K562 (cell line): Measurements from ENCODE around the gene MRPL27. TPM values are rescaled to one million over a fixed set of nuclear protein-coding genes. Genes with fewer than 3 reads are reported as not detected.

Experiments
- ATAC-seq: fragments of 200-7000 bp; cut with Tn5 transposase; 3 replicates; pipeline ENCODE4 v1.9.1; 2020; ENCODE audit warnings: moderate library complexity
- BruUV-seq: library from RNA; stranded (reverse); fragments of 400-500 nt; replicated peaks from 2 replicates; lab custom pipeline; 2021; lab: Mats Ljungman, UMichigan
- CTCF ChIA-PET: fragments of 300-600 bp; formaldehyde crosslinking; extraction: SDS; loops from one replicate; lab custom pipeline; 2021; ENCODE audit warnings: low intra/inter-chr PET ratio; lab: Yijun Ruan, JAX
- POLR2A ChIA-PET: fragments of 300-600, 350-650 bp; sonication (Branson Sonifier 250); formaldehyde crosslinking; extraction: SDS; loops from one replicate; lab custom pipeline; 2021; ENCODE audit warnings: antibody characterized with exemption, inconsistent platforms; lab: Yijun Ruan, JAX
- DNase-seq, 4 experiments: peaks; one replicate each; pipeline versions ENCODE4 v3.0.0 to v3.0.0-alpha.2; 2011 to 2018; ENCODE audit warnings: low spot score in 3 of 4, mixed read lengths in 3 of 4; ENCODE audit errors: extremely low read depth in 1 of 4
- FAIRE-seq: peaks from 2 replicates; lab custom pipeline; 2011; peaks lifted over from hg19 to GRCh38; lab: Jason Lieb, UNC
- H2AFZ ChIP-seq: 2 replicates; pipeline ENCODE4 v1.6.0; 2011; ENCODE audit warnings: low read depth, low read length, control low read depth, inconsistent platforms
- H3K27ac ChIP-seq: fragments of 200-600 bp; 3 replicates; pipeline ENCODE4 v1.8.0; 2011; ENCODE audit warnings: low read depth, mild to moderate bottlenecking, control low read depth, inconsistent platforms, low read length, moderate library complexity, mixed read lengths; ENCODE audit errors: extremely low read depth
- H3K27me3 ChIP-seq, 2 experiments: fragments of 300-600 bp in 1 of 2; 2 replicates in 1 of 2; 3 replicates in 1 of 2; pipeline versions ENCODE4 v1.6.0 to v1.8.0; 2011; ENCODE audit warnings: inconsistent platforms in 2 of 2, low read length in 2 of 2, mild to moderate bottlenecking in 1 of 2, mixed read lengths in 1 of 2, moderate library complexity in 1 of 2; ENCODE audit not compliant: control insufficient read depth in 2 of 2, insufficient read depth in 2 of 2
- H3K36me3 ChIP-seq: fragments of 300-600 bp; 3 replicates; pipeline ENCODE4 v1.8.0; 2011; ENCODE audit warnings: mild to moderate bottlenecking, low read length, inconsistent platforms; ENCODE audit not compliant: control insufficient read depth, insufficient read depth
- H3K4me1 ChIP-seq, 2 experiments: fragments of 200-600 bp in 1 of 2; replicated peaks in 1 of 2; 2 replicates in 1 of 2; 3 replicates in 1 of 2; pipeline versions ENCODE4 v1.5.1 to v1.8.0; 2011; ENCODE audit warnings: inconsistent platforms in 2 of 2, low read length in 2 of 2, mild to moderate bottlenecking in 1 of 2, mixed read lengths in 1 of 2, moderate library complexity in 1 of 2; ENCODE audit not compliant: control insufficient read depth in 2 of 2, insufficient read depth in 2 of 2
- H3K4me2 ChIP-seq: 2 replicates; pipeline ENCODE4 v1.6.1; 2011; ENCODE audit warnings: low read length, control low read depth, inconsistent platforms, mixed read lengths; ENCODE audit not compliant: insufficient read depth
- H3K4me3 ChIP-seq: fragments of 200-600 bp; sonication (generic), shearing (Covaris generic); 2 replicates; pipeline ENCODE4 v1.5.1; 2016; ENCODE audit warnings: control low read depth, inconsistent platforms
- H3K79me2 ChIP-seq: fragments of 200-600 bp; 3 replicates; pipeline ENCODE4 v1.8.0; 2011; ENCODE audit warnings: low read length, inconsistent platforms; ENCODE audit not compliant: control insufficient read depth, insufficient read depth
- H3K9ac ChIP-seq, 2 experiments: 2 replicates each; pipeline versions ENCODE4 v1.6.0 to v1.6.1; 2011; ENCODE audit warnings: low read depth in 2 of 2, low read length in 2 of 2, control low read depth in 1 of 2, inconsistent platforms in 1 of 2, mild to moderate bottlenecking in 1 of 2, mixed read lengths in 1 of 2; ENCODE audit not compliant: insufficient read depth in 1 of 2
- H3K9me1 ChIP-seq: one replicate; pipeline ENCODE4 v1.6.0; 2011; ENCODE audit warnings: inconsistent platforms, mild to moderate bottlenecking, low read length, moderate library complexity; ENCODE audit not compliant: control insufficient read depth, insufficient read depth
- H3K9me3 ChIP-seq: replicated peaks from 2 replicates; pipeline ENCODE4 v1.5.1; 2011; ENCODE audit warnings: low read depth, low read length, inconsistent platforms; ENCODE audit not compliant: control insufficient read depth, insufficient read depth
- H4K20me1 ChIP-seq: replicated peaks from 2 replicates; pipeline ENCODE4 v1.6.1; 2011; ENCODE audit warnings: low read length, inconsistent platforms, mixed read lengths; ENCODE audit not compliant: control insufficient read depth, insufficient read depth
- ESRRB ChIP-seq: fragments of 250-450 bp; sonication (Bioruptor Pico); IDR thresholded peaks from 2 replicates; pipeline ENCODE4 v1.5.0; 2020; ENCODE audit warnings: mild to moderate bottlenecking, moderate library complexity, borderline replicate concordance
- KDM2B ChIP-seq: fragments of 250-450 bp; sonication (Bioruptor Pico); IDR thresholded peaks from 2 replicates; pipeline ENCODE4 v1.8.0; 2021; ENCODE audit warnings: mild to moderate bottlenecking, moderate library complexity
- MEF2A ChIP-seq: IDR thresholded peaks from 2 replicates; pipeline ENCODE4 v1.6.1; 2011; ENCODE audit warnings: low read depth, mild to moderate bottlenecking, low read length, moderate library complexity; ENCODE audit not compliant: control insufficient read depth
- POLR2A ChIP-seq: fragments of 450-650 bp; conservative IDR thresholded peaks from 2 replicates; pipeline ENCODE4 v1.6.1; 2016
- POLR2G ChIP-seq: fragments of 200-400 bp; formaldehyde crosslinking; IDR thresholded peaks from 2 replicates; pipeline ENCODE4 v1.6.1; 2017; ENCODE audit warnings: low read depth, mild to moderate bottlenecking, antibody characterized with exemption, low read length, moderate library complexity
- TAF15 ChIP-seq: fragments of 200-400 bp; formaldehyde crosslinking; IDR thresholded peaks from 2 replicates; pipeline ENCODE4 v1.6.1; 2017; ENCODE audit warnings: mild to moderate bottlenecking, low read depth, low read length, moderate library complexity
- WGBS: fragments of 100-300 bp; shearing (Covaris generic); methylation state at CpG from one replicate; pipeline ENCODE4 v1.1.6; 2016; ENCODE audit warnings: low coverage, mixed read lengths; ENCODE audit not compliant: insufficient coverage; ENCODE audit errors: missing lambda C conversion rate; 5-methylcytosine and 5-hydroxymethylcytosine counted together
- in situ Hi-C: fragments of 300-500 bp; cut with MboI; formaldehyde crosslinking; loops from 4 replicates; pipeline ENCODE4 v1.15.0; 2018; ENCODE audit warnings: inconsistent platforms, mixed read lengths
- intact Hi-C: fragments of 100-400 bp; cut with micrococcal nuclease; formaldehyde crosslinking; loops from 2 replicates; pipeline ENCODE4 v1.14.2; 2022
- polyA plus RNA-seq, 8 experiments: library from polyadenylated mRNA; depleted of rRNA in 4 of 8; stranded (reverse) in 5 of 8; unstranded in 3 of 8; fragments of >200 nt; fragmentation: Nextera tagmentation in 2 of 8; fragmentation: Illumina TruSeq in 1 of 8; extraction: Ambion mirVana in 2 of 8; extraction: Trizol in 1 of 8; gene quantifications; 2 replicates each; pipeline versions ENCODE4 v1.2.1 to v1.2.3, GENCODE V29; 2011 to 2014; ENCODE audit warnings: inconsistent platforms in 1 of 8, missing spikeins in 1 of 8
- total RNA-seq, 7 experiments: library from RNA; depleted of rRNA in 6 of 7; stranded (reverse); fragments of >200 nt in 6 of 7; fragmentation: Illumina TruSeq in 2 of 7; extraction: Trizol in 2 of 7; gene quantifications; 2 replicates each; pipeline versions ENCODE4 v1.2.1 to v1.2.3, GENCODE V29; 2011 to 2021; ENCODE audit warnings: low replicate concordance in 1 of 7

MRPL27 gene
- total and polyA plus RNA-seq, 9 of the 15 experiments (the other 6 are each of a cell fraction or from before 2014, with no cell fraction given): 96.3 to 401 (median 142) TPM

GRCh38 chr17:50382931-50383330, 9.9 kb upstream of the MRPL27 start:
- Histone ChIP-seq H3K79me2 (no peaks in the 10 kb centered on the region; the same call in 2 of the 3 replicates), H3K4me1 (0 out of 5 replicates have a peak, but pooled peaks cover 0 to 4% of the 10 kb centered on the region in 2 experiments), H2AFZ (no peak overlapping the region), H3K4me2 (no peak overlapping the region), H3K9me3 (no peaks in the 10 kb centered on the region), H3K27me3 (no peaks in the 10 kb centered on the region), H4K20me1 (no peaks in the 10 kb centered on the region), H3K9ac (no peak overlapping the region), H3K9me1 (no peaks in the 10 kb centered on the region), H3K36me3 (peaks cover 98% of the 10 kb centered on the region), H3K27ac (no peak overlapping the region), H3K4me3 (no peak overlapping the region)
- no peak for ATAC-seq
- CTCF ChIA-PET: no interaction called here
- BruUV-seq: no TSS peak
- no peak for FAIRE-seq
- no peak for DNase-seq
- intact Hi-C loops (no loop called here), in situ Hi-C loops (no loop called here)
- TF ChIP-seq ESRRB (CRISPR knock-in tag) (no peak), POLR2G (peak; percentile 50; the same call in 1 of the 2 replicates)
- POLR2A ChIA-PET: interaction anchor here (0.6 to 13.4 kb wide), 4 partner anchors 8 to 14 kb away, joined by 3 to 129 read pairs (median 30); partner anchors contain the start of gene LRRC59
- WGBS: 94% methylated on average over 12 of the region's 12 CpGs

GRCh38 chr17:50381920-50382319, 8.9 kb upstream of the MRPL27 start:
- POLR2A ChIA-PET: interaction anchor here (0.6 to 13.4 kb wide), 5 partner anchors 9 to 303 kb away, joined by 3 to 129 read pairs (median 8); partner anchors contain the start of gene LRRC59
- Histone ChIP-seq H3K27me3 (no peaks in the 10 kb centered on the region), H3K36me3 (peaks cover 87% of the 10 kb centered on the region)

More at GRCh38 chr17:50381920-50382319, 8.9 kb upstream of the MRPL27 start:
- WGBS: 39% methylated on average over 3 of the region's 3 CpGs
- no peaks in the 10 kb centered on the region for H3K9me1 ChIP-seq
- CTCF ChIA-PET: interaction anchor here (0.5 kb wide), 1 partner anchor 21 kb away, joined by 3 read pairs; no protein-coding TSS in a partner anchor
- H2AFZ ChIP-seq: no peak overlapping the region
- in situ Hi-C loops (no loop called here), intact Hi-C loops (no loop called here)
- peak; percentile 26 for FAIRE-seq
- ATAC-seq: peak; percentile 8; the same call in 2 of the 3 replicates
- no peak overlapping the region for H3K27ac ChIP-seq
- no peaks in the 10 kb centered on the region; the same call in 2 of the 3 replicates for H3K79me2 ChIP-seq
- H3K4me3 ChIP-seq: no peak overlapping the region
- no peak overlapping the region for H3K4me2 ChIP-seq
- DNase-seq: no peak
- TSS peak; percentile 46 for BruUV-seq
- H3K9ac ChIP-seq: no peak overlapping the region
- no peaks in the 10 kb centered on the region for H3K9me3 ChIP-seq
- H4K20me1 ChIP-seq: no peaks in the 10 kb centered on the region
- 0 out of 5 replicates have a peak, but pooled peaks cover 0 to 4% of the 10 kb centered on the region in 2 experiments for H3K4me1 ChIP-seq
- peak; percentile 30 for TF ChIP-seq POLR2A
- no peak for TF ChIP-seq MEF2A
- TF ChIP-seq KDM2B (CRISPR knock-in tag): no peak
- TF ChIP-seq TAF15: no peak
